ENCODE data around the gene GRIN2C.
A peak's percentile ranks its signal among the peaks of the same experiment; 100 is the strongest.

The GRIN2C gene

DNA sequence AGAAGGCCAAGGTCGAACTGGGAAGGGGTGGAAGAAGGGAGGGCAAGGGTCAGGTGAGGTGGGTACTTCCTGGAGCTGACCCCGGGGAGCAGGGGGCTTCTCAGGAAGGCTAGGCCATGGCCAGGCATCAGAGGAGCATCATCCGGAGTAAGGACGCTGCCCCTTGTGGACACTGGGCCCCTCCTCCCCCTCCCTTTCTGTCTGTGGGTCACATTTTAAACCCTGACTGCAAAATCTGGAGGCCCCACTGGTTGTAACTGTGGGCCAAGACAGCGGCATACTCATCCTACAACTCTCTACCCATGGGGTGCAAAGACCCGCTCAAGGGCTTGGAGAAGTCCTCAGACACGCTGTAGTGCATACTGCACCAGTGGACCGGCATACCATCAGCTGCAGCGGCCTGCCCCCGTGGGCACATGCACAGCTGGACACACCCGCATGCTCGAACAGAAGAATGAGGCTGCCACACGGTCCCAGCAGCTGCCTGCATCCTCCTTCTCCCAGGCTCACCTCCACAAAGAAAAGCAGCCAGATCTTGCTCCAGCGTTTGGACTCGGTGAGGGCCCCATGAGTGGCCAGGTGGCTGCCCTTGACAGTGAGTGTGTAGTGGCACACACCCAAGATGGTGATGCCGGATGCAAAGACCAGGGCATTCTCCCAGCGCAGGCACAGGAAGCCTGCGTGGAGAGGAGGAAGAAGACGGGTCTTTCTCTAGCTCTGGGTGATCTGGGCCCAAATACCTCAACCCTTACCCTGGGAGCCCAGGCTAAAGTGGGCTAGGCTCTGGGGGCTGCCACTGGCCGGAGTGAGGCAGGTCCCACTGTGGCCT lies 32.5 kb upstream of the GRIN2C start:
- no peaks in the 10 kb centered on the region for H3K36me3 Mint-ChIP-seq (ENCODE audit: low read depth)
- H3K27ac Mint-ChIP-seq: no peak overlapping the region
- ATAC-seq (no peak), DNase-seq (no peak)
- peaks cover 40% of the 10 kb centered on the region for H3K27me3 Mint-ChIP-seq
- H3K4me3 Mint-ChIP-seq: no peak overlapping the region
- peaks cover 3% of the 10 kb centered on the region for H3K4me1 Mint-ChIP-seq
- H3K9me3 Mint-ChIP-seq: no peaks in the 10 kb centered on the region

DNA sequence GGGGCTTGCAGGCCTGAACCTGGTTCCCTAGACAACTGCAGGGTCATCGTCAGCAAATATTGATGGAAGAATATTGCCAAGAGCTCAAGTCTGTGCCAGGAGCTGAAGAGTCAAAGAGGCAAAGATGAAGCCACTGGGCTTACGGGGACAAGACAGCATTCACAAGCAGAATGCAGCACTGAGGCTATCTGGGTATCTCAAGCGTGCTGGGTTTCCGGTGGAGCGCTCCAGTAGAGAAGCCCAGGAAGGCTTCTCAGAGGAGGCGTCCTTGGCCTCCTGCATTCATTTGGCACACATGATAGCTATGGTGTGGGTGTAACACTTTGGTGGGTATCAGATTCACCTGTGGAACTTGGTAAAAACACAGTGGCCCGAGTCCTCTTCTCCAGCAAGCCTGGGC lies 30.9 kb upstream of the GRIN2C start:
- ATAC-seq: no peak
- no peak for DNase-seq
- Mint-ChIP-seq H3K27ac (no peak overlapping the region), H3K4me1 (peaks cover 3% of the 10 kb centered on the region), H3K9me3 (no peaks in the 10 kb centered on the region), H3K4me3 (no peak overlapping the region), H3K36me3 (ENCODE audit: low read depth) (no peaks in the 10 kb centered on the region), H3K27me3 (peaks cover 37% of the 10 kb centered on the region)

DNA sequence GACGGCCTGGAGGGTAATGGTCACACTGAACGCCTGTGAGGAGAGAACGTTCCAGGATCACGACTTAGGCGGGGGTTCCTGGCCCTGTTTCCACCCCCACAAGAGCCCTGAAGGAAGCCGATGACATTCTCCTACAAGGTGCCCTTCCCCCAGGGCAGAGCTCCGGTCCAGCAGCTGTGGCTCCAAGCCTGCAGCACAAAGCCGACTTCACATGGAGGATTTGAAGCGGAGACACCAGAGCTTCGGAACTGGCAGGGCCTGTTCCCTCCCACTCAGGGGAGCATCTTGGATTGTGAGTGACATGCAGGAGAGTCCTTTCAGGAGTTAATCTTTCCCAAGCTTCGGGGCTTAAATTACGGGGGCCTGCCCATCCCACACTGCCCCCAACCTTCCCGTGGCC lies 28.8 kb upstream of the GRIN2C start:
- Mint-ChIP-seq H3K9me3 (no peaks in the 10 kb centered on the region), H3K36me3 (ENCODE audit: low read depth) (no peaks in the 10 kb centered on the region), H3K4me1 (no peaks in the 10 kb centered on the region), H3K27ac (no peak overlapping the region), H3K27me3 (peaks cover 28% of the 10 kb centered on the region), H3K4me3 (no peak overlapping the region)
- ATAC-seq: no peak
- DNase-seq: no peak

DNA sequence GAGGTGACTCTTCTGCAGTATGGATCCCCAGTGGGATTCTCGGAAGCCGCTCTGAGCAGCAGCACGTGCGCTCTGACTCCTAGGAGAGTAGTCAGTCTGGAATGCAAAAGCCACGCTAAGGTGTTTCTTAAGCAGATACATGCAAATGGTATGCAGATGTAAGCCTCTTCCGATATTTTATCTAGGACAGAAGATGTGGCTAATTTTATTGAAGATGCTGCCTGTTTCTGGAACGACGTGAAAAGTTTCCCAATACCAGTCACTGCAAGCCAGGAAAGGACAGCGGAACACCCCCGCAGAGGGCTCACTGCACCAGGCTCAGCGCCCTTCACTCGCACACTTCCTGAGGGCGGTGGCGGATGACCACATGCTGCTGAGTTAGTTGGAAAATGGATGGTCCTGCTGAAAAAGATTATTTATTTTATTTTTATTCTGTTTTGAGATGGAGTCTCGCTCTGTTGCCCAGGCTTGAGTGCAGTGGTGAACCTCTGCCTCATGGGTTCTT lies 23.6 kb upstream of the GRIN2C start:
- DNase-seq: no peak
- Mint-ChIP-seq H3K36me3 (ENCODE audit: low read depth) (no peaks in the 10 kb centered on the region), H3K9me3 (no peaks in the 10 kb centered on the region), H3K4me3 (no peak overlapping the region), H3K27ac (no peak overlapping the region), H3K27me3 (peaks cover 18% of the 10 kb centered on the region), H3K4me1 (no peaks in the 10 kb centered on the region)
- no peak for ATAC-seq

DNA sequence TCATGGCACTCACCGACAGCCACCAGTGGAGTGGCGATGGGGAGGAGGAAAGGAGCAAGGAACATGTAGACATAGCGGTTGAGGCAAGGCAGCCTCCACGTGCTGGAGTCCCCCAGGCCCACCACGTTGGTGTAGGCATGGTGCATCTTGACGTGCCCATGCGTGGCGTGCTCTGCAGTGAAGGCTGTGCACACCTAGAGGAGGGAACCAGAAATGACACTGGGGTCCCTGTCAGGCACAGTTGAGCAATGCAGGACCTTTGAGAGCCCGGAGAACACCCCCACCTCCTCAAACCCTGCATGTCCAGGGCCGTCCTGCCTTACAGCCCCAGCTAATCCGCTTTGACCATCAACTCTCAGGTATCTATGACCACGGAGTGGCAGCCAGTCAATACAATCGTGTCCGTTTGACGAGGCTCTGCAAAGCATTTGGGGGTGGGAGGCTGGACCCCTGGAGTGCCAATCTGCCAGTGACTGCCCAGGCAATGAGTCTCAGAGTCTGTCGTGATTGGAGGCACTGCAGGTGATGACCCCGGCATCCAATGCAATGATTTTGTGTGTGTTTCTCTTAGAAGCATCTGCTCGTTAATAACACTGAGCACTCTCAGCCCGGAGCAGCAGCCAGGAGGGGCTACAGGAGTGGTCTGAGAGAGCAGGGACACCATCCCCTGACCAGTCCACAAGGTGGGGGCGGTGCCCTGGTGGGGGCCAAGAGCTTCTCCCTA lies 23.0 kb upstream of the GRIN2C start:
- no peak overlapping the region for H3K4me3 Mint-ChIP-seq
- DNase-seq (no peak), ATAC-seq (no peak)
- H3K4me1 Mint-ChIP-seq: no peaks in the 10 kb centered on the region
- H3K27me3 Mint-ChIP-seq: peaks cover 18% of the 10 kb centered on the region
- H3K9me3 Mint-ChIP-seq: no peaks in the 10 kb centered on the region
- H3K36me3 Mint-ChIP-seq (ENCODE audit: low read depth): no peaks in the 10 kb centered on the region
- H3K27ac Mint-ChIP-seq: no peak overlapping the region

DNA sequence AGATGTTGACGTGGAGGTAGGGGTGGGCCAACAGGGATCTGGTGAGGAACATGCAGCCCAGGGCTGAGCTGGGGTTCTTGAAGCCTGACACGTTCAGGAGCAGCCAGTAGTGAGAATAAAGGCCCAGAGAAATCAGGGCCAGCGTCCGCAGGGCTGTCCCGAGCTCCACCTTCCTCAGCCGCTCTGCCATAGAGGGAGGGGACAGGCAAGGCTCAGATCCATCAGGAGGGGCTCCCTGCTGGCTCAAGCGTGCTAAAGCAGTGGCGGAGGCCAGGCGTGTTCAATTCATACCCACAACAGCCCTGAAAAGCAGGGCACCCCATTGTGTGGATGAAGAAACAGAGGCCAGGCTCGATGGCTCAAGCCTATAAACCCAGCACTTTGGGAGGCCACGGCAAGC lies 21.4 kb upstream of the GRIN2C start:
- Mint-ChIP-seq H3K9me3 (no peaks in the 10 kb centered on the region), H3K4me1 (no peaks in the 10 kb centered on the region), H3K27me3 (peaks cover 14% of the 10 kb centered on the region), H3K4me3 (no peak overlapping the region), H3K36me3 (ENCODE audit: low read depth) (no peaks in the 10 kb centered on the region), H3K27ac (no peak overlapping the region)
- ATAC-seq (no peak), DNase-seq (no peak)

DNA sequence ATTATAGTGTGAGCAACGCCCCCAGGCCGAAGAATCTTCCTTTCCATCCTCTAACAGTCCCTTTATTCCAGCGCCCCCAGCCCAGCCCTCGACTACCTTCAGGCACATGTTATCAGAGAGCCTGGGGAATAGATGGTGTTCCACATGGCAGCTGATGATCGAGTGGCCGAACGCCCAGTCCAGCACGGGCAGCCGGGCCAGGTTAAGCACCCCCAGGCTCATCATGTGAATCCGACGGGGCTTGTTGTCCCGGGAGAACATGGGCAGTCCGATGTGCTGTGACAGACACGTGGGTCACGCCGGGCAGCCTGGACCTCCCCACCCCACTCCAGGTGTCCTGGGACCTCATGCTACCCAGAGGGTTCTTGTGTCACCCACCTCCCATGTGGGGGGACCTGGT lies 19.6 kb upstream of the GRIN2C start:
- H3K27me3 Mint-ChIP-seq: peaks cover 3% of the 10 kb centered on the region
- DNase-seq (no peak), ATAC-seq (no peak)
- no peak overlapping the region for H3K27ac Mint-ChIP-seq
- H3K4me3 Mint-ChIP-seq: no peak overlapping the region
- peaks cover 4% of the 10 kb centered on the region for H3K4me1 Mint-ChIP-seq
- no peaks in the 10 kb centered on the region for H3K36me3 Mint-ChIP-seq (ENCODE audit: low read depth)
- no peaks in the 10 kb centered on the region for H3K9me3 Mint-ChIP-seq

DNA sequence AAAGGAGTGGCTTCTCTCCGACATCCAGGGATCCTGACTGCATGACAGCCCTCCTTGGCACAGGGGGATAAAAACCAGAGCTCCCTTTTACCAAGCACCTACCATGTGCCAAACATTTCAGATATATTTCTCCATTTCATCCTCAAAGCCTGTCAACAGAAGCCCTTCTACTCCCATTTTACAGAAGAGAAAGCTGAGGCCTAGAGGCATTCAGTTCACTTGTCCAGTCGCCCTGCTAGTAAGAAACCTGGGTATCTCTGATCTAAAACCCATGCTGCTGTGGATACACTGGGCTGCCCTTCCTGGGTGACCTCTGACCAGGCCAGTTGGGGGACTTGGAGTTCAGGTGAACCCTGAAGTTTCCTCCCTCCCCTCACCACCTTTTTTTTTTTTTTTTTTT lies 19.0 kb upstream of the GRIN2C start:
- Mint-ChIP-seq H3K9me3 (no peaks in the 10 kb centered on the region), H3K4me1 (peaks cover 9% of the 10 kb centered on the region), H3K36me3 (ENCODE audit: low read depth) (no peaks in the 10 kb centered on the region), H3K27ac (no peak overlapping the region), H3K27me3 (peaks cover 3% of the 10 kb centered on the region), H3K4me3 (no peak overlapping the region)
- no peak for DNase-seq
- ATAC-seq: no peak

DNA sequence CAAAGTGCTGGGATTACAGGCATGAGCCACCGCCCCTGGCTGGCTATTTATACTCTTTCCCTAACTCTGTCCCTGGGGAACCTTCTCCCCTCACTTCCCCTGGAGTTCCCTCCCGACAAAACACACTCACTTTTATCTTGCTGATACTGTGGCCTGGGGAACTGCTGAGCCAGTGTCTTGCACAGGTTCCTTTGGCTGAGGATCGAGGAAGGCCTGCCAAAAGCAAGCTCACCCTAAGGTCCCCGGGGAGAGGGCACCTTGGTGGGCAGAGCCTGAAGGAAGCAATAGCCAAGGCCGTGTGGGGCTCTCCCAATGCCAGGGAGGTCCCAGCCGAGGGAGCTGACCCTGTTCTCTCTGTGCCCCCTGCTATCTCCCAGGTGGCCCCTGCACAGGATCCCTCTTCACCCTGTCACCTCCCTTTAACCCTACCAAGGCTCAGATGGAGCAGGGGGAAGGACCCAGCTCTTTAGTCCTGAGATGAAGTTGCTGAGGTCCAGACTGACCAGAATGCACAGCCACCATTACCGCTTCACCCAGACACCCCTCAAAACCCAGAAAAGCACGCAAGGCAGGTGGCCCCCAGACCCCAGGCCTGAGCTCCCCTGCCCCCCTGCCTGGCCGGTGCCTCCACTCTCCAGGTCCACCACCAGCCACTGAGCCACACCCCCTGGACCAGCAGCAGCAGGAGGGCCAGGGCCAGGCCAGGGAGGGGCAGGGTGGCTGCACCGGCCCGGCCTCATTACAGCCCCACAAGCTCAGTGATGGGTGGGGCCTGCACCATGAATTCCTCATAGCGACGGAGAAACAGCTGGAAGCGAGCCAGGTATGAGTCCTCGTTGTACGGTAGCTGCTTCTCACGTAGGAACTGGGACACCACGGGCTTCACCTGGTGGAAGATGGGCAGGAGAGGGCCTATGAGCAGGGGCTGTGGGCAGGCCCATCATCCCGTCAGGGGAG lies 18.2 kb upstream of the GRIN2C start:
- H3K36me3 Mint-ChIP-seq (ENCODE audit: low read depth): no peaks in the 10 kb centered on the region
- no peak for DNase-seq
- peaks cover 6% of the 10 kb centered on the region for H3K27me3 Mint-ChIP-seq
- no peak overlapping the region for H3K4me3 Mint-ChIP-seq
- no peak overlapping the region for H3K27ac Mint-ChIP-seq
- H3K4me1 Mint-ChIP-seq: peaks cover 13% of the 10 kb centered on the region
- H3K9me3 Mint-ChIP-seq: no peaks in the 10 kb centered on the region
- ATAC-seq: no peak

DNA sequence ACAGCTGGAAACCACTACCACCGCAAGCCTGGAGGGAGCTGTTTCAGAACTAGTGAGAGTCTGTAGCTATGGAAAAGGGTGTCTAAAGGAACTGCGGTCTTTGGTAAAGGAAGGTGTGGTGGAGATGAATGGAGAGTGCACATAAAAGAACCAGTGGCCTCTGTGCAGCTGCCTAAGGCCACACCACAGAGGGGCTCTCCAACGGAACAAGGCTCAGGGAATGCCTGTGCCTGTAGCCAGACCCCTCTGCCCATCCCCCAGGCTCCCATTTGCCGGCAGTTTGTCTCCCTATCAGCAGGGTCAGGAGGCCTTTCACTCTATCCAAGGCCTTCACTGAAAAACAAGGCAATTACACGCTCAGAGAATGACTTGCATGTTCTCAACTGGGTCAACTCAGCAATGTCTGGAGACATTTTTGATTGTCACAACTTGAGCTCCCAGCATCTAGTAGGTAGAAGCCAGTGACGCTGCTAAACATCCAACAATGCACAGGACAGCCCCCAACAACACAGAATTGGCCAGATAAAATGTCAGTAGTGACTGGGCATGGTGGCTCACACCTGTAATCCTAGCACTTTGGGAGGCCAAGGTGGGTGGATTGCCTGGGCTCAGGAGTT lies 16.4 kb upstream of the GRIN2C start:
- no peak for ATAC-seq
- Mint-ChIP-seq H3K27ac (no peak overlapping the region), H3K4me3 (no peak overlapping the region), H3K36me3 (ENCODE audit: low read depth) (no peaks in the 10 kb centered on the region), H3K9me3 (no peaks in the 10 kb centered on the region), H3K4me1 (peaks cover 21% of the 10 kb centered on the region), H3K27me3 (peaks cover 3% of the 10 kb centered on the region)
- no peak for DNase-seq

DNA sequence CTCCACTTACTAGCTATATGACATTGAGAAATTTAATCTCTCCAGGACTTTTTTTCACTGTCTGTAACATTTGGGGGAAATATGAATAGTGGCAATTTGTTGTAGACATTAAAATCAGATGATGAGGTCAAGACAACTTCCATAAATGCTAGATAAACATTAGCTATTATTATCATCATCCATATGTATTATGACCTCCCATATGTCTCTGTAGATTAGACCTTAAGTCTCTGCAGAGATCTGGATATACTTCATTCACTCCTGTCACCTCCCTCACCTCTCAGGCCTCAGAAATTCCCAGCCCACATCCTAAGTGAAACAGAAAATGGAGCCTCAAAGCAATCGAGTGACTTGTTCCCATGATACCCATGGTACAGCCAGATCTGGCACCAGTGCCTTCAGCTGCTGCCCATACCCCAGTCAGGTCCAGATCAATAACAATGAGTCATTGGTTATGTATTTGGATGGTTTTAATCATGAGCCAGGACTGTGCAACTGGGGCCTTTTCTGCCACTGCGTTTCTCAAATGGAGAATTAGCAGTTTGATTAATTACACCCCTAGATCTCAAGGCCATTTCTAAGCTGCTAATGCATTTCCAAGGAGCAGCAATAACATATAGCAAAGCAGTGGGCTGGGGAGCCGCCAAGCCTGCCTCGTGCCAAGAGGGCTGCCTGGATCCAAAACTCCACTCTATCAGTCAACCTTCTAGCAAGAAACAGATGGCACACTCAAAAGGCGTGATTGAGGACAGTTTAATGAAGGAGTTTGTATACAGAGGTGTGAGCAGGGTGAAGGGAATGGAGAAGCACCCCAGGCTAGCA lies 15.7 kb upstream of the GRIN2C start:
- ATAC-seq: no peak
- Mint-ChIP-seq H3K36me3 (ENCODE audit: low read depth) (no peaks in the 10 kb centered on the region), H3K27ac (no peak overlapping the region), H3K9me3 (no peaks in the 10 kb centered on the region), H3K27me3 (peaks cover 3% of the 10 kb centered on the region), H3K4me3 (no peak overlapping the region), H3K4me1 (peaks cover 21% of the 10 kb centered on the region)
- DNase-seq: no peak

DNA sequence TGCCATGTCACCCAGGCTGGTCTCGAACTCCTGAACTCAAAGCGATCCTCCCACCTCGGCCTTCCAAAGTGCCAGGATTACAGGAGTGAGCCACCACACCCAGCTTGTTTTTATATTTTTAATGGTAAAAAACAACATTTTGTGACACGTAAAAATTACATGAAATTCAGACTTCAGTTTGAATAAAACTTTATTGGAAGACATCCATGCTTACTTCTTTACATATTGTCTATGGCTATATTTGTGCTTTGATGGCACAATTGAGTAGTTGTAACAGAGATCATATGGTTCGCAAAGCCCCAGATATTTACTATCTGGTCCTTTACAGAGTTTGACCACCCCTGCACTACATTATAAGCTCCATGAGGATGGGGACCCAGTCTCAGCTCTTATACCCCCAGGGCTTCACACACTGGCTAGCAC lies 14.9 kb upstream of the GRIN2C start:
- Mint-ChIP-seq H3K4me3 (no peak overlapping the region), H3K9me3 (no peaks in the 10 kb centered on the region), H3K27ac (no peak overlapping the region), H3K36me3 (ENCODE audit: low read depth) (no peaks in the 10 kb centered on the region), H3K4me1 (peaks cover 21% of the 10 kb centered on the region), H3K27me3 (peaks cover 3% of the 10 kb centered on the region)
- ATAC-seq (no peak), DNase-seq (no peak)

DNA sequence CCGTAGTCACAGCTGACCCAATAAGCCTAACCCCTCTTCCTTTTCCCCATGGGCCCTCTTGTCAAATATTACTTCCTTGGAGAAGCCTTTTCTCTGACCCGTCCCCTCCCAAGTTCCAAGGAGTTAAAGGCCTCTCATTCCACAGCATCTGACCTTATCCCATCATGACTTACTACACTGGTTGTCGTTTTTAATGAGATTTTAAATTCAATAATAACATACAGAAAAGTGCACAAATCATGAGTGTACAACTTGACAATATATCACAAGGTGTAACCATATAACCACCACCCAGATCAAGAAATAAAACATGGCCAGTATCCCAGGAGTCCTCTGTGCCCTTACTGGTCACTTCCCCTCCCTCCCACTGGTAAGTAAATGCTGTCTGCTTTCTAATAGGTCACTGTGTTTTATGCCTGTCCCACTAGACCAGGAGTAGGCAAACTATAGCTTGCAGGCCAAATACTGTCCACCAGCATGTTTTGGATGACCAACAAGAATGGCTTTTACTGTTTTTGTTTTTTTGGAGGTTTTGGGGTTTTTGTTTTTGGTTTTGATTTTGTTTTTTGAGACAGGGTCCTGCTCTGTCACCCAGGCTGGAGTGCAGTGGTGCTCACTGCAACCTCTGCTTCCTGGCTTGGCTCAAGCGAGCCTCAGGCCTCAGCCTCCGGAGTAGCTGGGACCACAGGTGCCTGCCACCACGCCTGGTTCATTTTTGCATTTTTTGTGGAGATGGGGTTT lies 14.4 kb upstream of the GRIN2C start:
- Mint-ChIP-seq H3K4me1 (peaks cover 21% of the 10 kb centered on the region), H3K27ac (peak overlapping the region; percentile 87), H3K36me3 (ENCODE audit: low read depth) (no peaks in the 10 kb centered on the region), H3K27me3 (peaks cover 3% of the 10 kb centered on the region), H3K9me3 (no peaks in the 10 kb centered on the region), H3K4me3 (peak overlapping the region; percentile 97)
- DNase-seq (no peak), ATAC-seq (no peak)
